ENCODE data around the gene SNRPD3.

SNRPD3 gene

GRCh38 chr22:24566899-24567511 is 11.2 kb downstream of the SNRPD3 start:
- in situ Hi-C loops (cut with HindIII; ENCODE audit: low sequenced_read_pairs): no loop called here
- H3K4me3 ChIP-seq (ENCODE audit: low read depth, low read length): no peak overlapping the region
- DNase-seq (ENCODE audit: low read depth, low spot score): no peak
- TF ChIP-seq CTCF (IDR thresholded peaks at IDR 0.05; ENCODE audit: low read depth, low read length): no peak

GRCh38 chr22:24567668-24568067 is 11.9 kb downstream of the SNRPD3 start:
- H3K4me3 ChIP-seq (ENCODE audit: low read depth, low read length): no peak overlapping the region
- TF ChIP-seq CTCF (IDR thresholded peaks at IDR 0.05; ENCODE audit: low read depth, low read length): no peak
- in situ Hi-C loops (cut with HindIII; ENCODE audit: low sequenced_read_pairs): no loop called here
- DNase-seq (ENCODE audit: low read depth, low spot score): no peak

- in situ Hi-C loops (cut with HindIII; ENCODE audit: low sequenced_read_pairs): no loop called here
- no peak overlapping the region for H3K4me3 ChIP-seq (ENCODE audit: low read depth, low read length)
- no peak for DNase-seq (ENCODE audit: low read depth, low spot score)
- TF ChIP-seq CTCF (IDR thresholded peaks at IDR 0.05; ENCODE audit: low read depth, low read length): no peak
Observed at GRCh38 chr22:24571266-24571665, 15.5 kb downstream of the SNRPD3 start.

GRCh38 chr22:24576778-24577177 is 21.0 kb downstream of the SNRPD3 start:
- no peak overlapping the region for H3K4me3 ChIP-seq (ENCODE audit: low read depth, low read length)
- no peak for DNase-seq (ENCODE audit: low read depth, low spot score)
- no peak for TF ChIP-seq CTCF (IDR thresholded peaks at IDR 0.05; ENCODE audit: low read depth, low read length)
- in situ Hi-C loops (cut with HindIII; ENCODE audit: low sequenced_read_pairs): no loop called here

- in situ Hi-C loops (cut with HindIII; ENCODE audit: low sequenced_read_pairs): no loop called here
- no peak for DNase-seq (ENCODE audit: low read depth, low spot score)
- no peak for TF ChIP-seq CTCF (IDR thresholded peaks at IDR 0.05; ENCODE audit: low read depth, low read length)
- no peak overlapping the region for H3K4me3 ChIP-seq (ENCODE audit: low read depth, low read length)
Observed at GRCh38 chr22:24578355-24579257, 22.8 kb downstream of the SNRPD3 start.

GRCh38 chr22:24579258-24579601 is 23.4 kb downstream of the SNRPD3 start:
- no peak for TF ChIP-seq CTCF (IDR thresholded peaks at IDR 0.05; ENCODE audit: low read depth, low read length)
- no peak for DNase-seq (ENCODE audit: low read depth, low spot score)
- in situ Hi-C loops (cut with HindIII; ENCODE audit: low sequenced_read_pairs): no loop called here
- H3K4me3 ChIP-seq (ENCODE audit: low read depth, low read length): no peak overlapping the region
